ENCODE data around the gene MRPL55. TPM values are rescaled to one million over a fixed set of nuclear protein-coding genes. Genes with fewer than 3 reads are reported as not detected.

Gene MRPL55
- total and polyA plus RNA-seq, 2 of the 4 experiments (the other 2 are of a cell fraction): 48.9 to 95.4 TPM

- H2AK5ac ChIP-seq (ENCODE audit: low read depth, low read length): no peak overlapping the region
- H2BK15ac ChIP-seq (ENCODE audit: low read depth, low read length): no peak overlapping the region
- H3K9me3 ChIP-seq (ENCODE audit: control insufficient read depth, insufficient read depth, low read length): no peaks in the 10 kb centered on the region
- in situ Hi-C loops (cut with MboI; ENCODE audit: low sequenced_read_pairs): no loop called here
- intact Hi-C loops (cut with micrococcal nuclease): no loop called here
- H3K27me3 ChIP-seq (ENCODE audit: control insufficient read depth, insufficient read depth, low read length): peaks cover 47% of the 10 kb centered on the region
- no peak overlapping the region for H2AK9ac ChIP-seq (replicated peaks; ENCODE audit: low read depth, low read length, poor library complexity)
- H3K27ac ChIP-seq (ENCODE audit: insufficient read depth, low read length): no peak overlapping the region
- ATAC-seq (ENCODE audit: low read depth) (no peak), DNase-seq (no peak)
- CTCF ChIA-PET: interaction anchor here (0.5 kb wide), 1 partner anchor 342 kb away, joined by 3 read pairs; no protein-coding TSS in a partner anchor
- no peak overlapping the region for H3K4me2 ChIP-seq (ENCODE audit: low read depth, low read length)
- dilution Hi-C loops (cut with HindIII; ENCODE audit: low sequenced_read_pairs, unreplicated experiment): no loop called here
- no peaks in the 10 kb centered on the region for H3K4me1 ChIP-seq (ENCODE audit: control insufficient read depth, insufficient read depth, low read length)
- no peaks in the 10 kb centered on the region for H3K36me3 ChIP-seq (ENCODE audit: control insufficient read depth, insufficient read depth, low read length)
- no peak overlapping the region for H4K8ac ChIP-seq (ENCODE audit: low read depth in 2 of 2, low read length in 2 of 2)
- TF ChIP-seq CHD1 (IDR thresholded peaks at IDR 0.05; ENCODE audit: low read depth, low read length): no peak
- no peak for TF ChIP-seq NFE2L2 (IDR thresholded peaks at IDR 0.05; ENCODE audit: low read depth, low read length)
- no peak for TF ChIP-seq SMC3 (IDR thresholded peaks at IDR 0.05; ENCODE audit: low read depth, low read length)
- TF ChIP-seq MAFK (IDR thresholded peaks at IDR 0.05; ENCODE audit: low read depth, low read length): no peak
- no peak for TF ChIP-seq USF2 (IDR thresholded peaks at IDR 0.05; ENCODE audit: low read depth, low read length)
- TF ChIP-seq BHLHE40 (IDR thresholded peaks at IDR 0.05; ENCODE audit: low read depth, low read length): no peak
- 75% methylated on average over 5 of the region's 15 CpGs; no CpG with 5 or more reads in 1 of the 2 experiments for WGBS, 2 experiments (ENCODE audit: extremely low coverage in 2 of 2, insufficient read length in 1 of 2)
- H3K56ac ChIP-seq (ENCODE audit: extremely low read depth, insufficient read depth, low read length): no peak overlapping the region
- H2BK20ac ChIP-seq (ENCODE audit: low read depth, low read length): no peak overlapping the region
- POLR2A ChIA-PET (ENCODE audit: unreplicated experiment): interaction anchor here (0.6 kb wide), 2 partner anchors 16 to 178 kb away, joined by 3 read pairs; no protein-coding TSS in a partner anchor
- H2BK5ac ChIP-seq (ENCODE audit: low read depth, low read length, poor library complexity, severe bottlenecking): no peak overlapping the region
- H3K4ac ChIP-seq (ENCODE audit: low read depth, low read length): no peak overlapping the region
- H3K18ac ChIP-seq (ENCODE audit: low read depth, low read length): no peak overlapping the region
- H3K4me3 ChIP-seq (ENCODE audit: insufficient read depth, low read depth, low read length): no peak overlapping the region
- no TSS peak for BruUV-seq (replicated peaks)
- no peaks in the 10 kb centered on the region for H4K20me1 ChIP-seq (ENCODE audit: insufficient read depth, low read length)
- H3K79me1 ChIP-seq (ENCODE audit: low read depth in 1 of 2, low read length in 2 of 2): no peaks in the 10 kb centered on the region
- no peak overlapping the region for H4K91ac ChIP-seq (ENCODE audit: insufficient read depth, low read depth, low read length)
- no peak overlapping the region for H2BK120ac ChIP-seq (ENCODE audit: low read depth, low read length)
- no peak overlapping the region for H2AFZ ChIP-seq (replicated peaks; ENCODE audit: low read length, poor library complexity)
- H3K9me1 ChIP-seq (ENCODE audit: insufficient read depth, low read length): no peaks in the 10 kb centered on the region
- no peak overlapping the region for H3K14ac ChIP-seq (replicated peaks; ENCODE audit: low read depth, low read length)
- H3K9ac ChIP-seq (ENCODE audit: low read depth, low read length): no peak overlapping the region
- no peak overlapping the region for H3K23ac ChIP-seq (ENCODE audit: low read depth, low read length)
- no peak overlapping the region for H4K5ac ChIP-seq (ENCODE audit: low read depth, low read length)
Measured at GRCh38 chr1:228065543-228066347, 43.4 kb downstream of the MRPL55 start.
